Measurements from ENCODE around the gene CHRNB4. TPM values are rescaled to one million over a fixed set of nuclear protein-coding genes. Genes with fewer than 3 reads are reported as not detected.

Gene CHRNB4
- total and polyA plus RNA-seq, 10 donors = 0.07 to 1.1 (median 0.26) TPM

DNA sequence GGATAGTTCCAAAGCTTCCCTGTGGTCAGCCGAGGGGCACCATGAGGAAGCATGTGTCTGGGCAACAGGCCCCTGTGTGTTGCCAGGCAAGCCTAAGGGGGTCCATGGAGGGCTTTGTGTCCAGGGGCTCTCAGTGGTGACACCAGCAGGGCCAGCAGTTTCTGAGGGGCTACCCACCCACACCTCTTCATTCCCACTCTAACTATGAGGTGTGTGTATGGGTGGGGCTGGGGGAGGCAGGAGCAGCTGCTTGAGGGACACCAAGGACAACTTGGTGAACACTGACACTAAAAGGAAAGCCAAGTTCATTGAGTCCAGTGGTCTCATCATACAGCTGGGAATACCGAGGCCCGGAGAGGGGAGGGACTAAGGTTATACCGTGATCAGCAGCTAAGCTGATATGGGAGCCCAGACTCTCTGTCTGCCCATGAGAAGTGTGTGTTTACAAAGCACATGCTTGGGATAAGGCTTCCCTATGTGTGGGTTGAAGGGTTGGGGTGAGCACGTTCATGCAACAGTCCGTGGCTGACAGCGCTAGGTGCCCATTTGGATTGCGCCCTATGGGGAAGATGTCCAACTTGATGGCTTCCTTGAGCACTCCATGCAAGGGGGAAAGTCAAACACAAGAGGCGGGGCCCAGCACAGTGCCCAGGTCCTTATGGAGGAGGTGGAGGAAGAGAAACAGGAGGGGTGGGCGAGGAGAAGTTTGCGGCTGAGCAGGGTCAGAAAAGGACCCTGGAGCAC lies 34.8 kb upstream of the CHRNB4 start:
- Histone ChIP-seq H3K27me3 (replicated peaks in 1 of 7) (no peaks in the 10 kb centered on the region), H3K36me3 (no peaks in the 10 kb centered on the region), H3K9me3 (peaks cover 0 to 5% (median 0%) of the 10 kb centered on the region in 8 donors), H3K27ac (no peak overlapping the region), H3K4me3 (no peak overlapping the region), H3K4me1 (peaks cover 0 to 32% (median 15%) of the 10 kb centered on the region in 6 donors)
- 91 to 96% (median 93%) methylated on average over 11 of the region's 11 CpGs for WGBS, 5 donors
- TF ChIP-seq, protein P1, sequence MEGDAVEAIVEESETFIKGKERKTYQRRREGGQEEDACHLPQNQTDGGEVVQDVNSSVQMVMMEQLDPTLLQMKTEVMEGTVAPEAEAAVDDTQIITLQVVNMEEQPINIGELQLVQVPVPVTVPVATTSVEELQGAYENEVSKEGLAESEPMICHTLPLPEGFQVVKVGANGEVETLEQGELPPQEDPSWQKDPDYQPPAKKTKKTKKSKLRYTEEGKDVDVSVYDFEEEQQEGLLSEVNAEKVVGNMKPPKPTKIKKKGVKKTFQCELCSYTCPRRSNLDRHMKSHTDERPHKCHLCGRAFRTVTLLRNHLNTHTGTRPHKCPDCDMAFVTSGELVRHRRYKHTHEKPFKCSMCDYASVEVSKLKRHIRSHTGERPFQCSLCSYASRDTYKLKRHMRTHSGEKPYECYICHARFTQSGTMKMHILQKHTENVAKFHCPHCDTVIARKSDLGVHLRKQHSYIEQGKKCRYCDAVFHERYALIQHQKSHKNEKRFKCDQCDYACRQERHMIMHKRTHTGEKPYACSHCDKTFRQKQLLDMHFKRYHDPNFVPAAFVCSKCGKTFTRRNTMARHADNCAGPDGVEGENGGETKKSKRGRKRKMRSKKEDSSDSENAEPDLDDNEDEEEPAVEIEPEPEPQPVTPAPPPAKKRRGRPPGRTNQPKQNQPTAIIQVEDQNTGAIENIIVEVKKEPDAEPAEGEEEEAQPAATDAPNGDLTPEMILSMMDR (IDR thresholded peaks at IDR 0.05 in 8 of 11, conservative IDR thresholded peaks at IDR 0.05 in 3 of 11) = no peak
- no peak for TF ChIP-seq POLR2AphosphoS5 (IDR thresholded peaks at IDR 0.05)
- TF ChIP-seq POLR2A (IDR thresholded peaks at IDR 0.05) = no peak
- intact Hi-C loops (cut with DNase I; ENCODE audit: low total_unique reads) = no loop called here
- peak; percentile 52 for DNase-seq

DNA sequence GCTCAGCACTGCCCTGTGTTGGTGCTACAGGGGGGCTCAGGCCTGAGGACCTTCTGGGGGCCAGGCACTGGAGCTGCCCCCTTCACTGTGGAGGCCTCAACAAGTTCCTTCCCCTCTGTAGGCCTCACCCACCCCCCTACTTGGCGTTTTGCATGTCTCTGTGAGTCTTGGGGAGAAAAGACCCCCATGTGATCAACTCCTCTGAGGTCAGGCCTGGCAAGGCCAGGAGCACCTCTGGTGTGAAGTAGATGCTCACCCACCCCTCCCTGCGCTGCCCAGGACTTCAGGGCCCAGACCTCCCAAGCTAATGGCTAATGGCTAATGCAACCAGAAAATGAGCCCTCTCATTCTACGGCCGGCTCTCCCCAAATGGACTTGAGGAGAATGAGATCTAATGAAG lies 34.2 kb upstream of the CHRNB4 start:
- no peaks in the 10 kb centered on the region for H3K36me3 ChIP-seq
- intact Hi-C loops (cut with DNase I; ENCODE audit: low total_unique reads) = no loop called here
- no peak overlapping the region for H3K27ac ChIP-seq
- H3K9me3 ChIP-seq = peaks cover 0 to 5% (median 0%) of the 10 kb centered on the region in 8 donors
- WGBS, 5 donors = 77 to 97% (median 92%) methylated on average over 3 to 4 of the region's 4 CpGs
- peaks cover 0 to 28% (median 15%) of the 10 kb centered on the region in 6 donors for H3K4me1 ChIP-seq
- DNase-seq = no peak
- no peaks in the 10 kb centered on the region for H3K27me3 ChIP-seq (replicated peaks in 1 of 7)
- no peak for TF ChIP-seq POLR2AphosphoS5 (IDR thresholded peaks at IDR 0.05)
- TF ChIP-seq POLR2A (IDR thresholded peaks at IDR 0.05) = no peak
- TF ChIP-seq, protein P1 (IDR thresholded peaks at IDR 0.05 in 8 of 11, conservative IDR thresholded peaks at IDR 0.05 in 3 of 11) = no peak
- no peak overlapping the region for H3K4me3 ChIP-seq

DNA sequence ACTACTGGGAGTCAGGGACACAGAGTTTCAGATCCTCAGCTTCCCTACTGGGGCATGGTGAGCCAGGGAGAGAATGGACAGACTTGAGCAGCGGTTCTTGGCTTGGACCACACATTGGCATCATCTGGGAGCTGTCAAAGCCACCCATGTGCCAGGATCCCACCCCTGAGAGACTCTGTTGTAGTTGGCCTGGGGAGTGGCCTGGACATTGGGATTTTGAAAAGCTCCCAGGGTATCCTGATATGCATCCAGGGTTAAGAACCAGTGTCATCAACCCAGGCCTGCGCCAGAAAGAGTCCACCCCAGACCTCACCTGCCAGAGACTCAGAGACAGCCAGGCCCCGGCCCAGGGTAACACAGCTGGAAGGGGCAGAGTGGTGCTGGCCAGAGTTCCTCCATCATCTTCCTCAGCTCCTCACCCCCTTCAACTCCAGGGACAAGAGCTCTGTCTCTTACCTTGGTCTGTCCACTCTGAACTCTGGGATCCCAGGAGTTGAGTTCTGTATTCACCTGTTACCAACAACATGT lies 33.0 kb upstream of the CHRNB4 start:
- Histone ChIP-seq H3K4me1 (peaks cover 0 to 28% (median 15%) of the 10 kb centered on the region in 6 donors), H3K27me3 (replicated peaks in 1 of 7) (no peaks in the 10 kb centered on the region), H3K27ac (peak overlapping the region in 1 of 8 donors; percentile 18), H3K9me3 (peaks cover 0 to 5% (median 0%) of the 10 kb centered on the region in 8 donors), H3K4me3 (no peak overlapping the region), H3K36me3 (no peaks in the 10 kb centered on the region)
- peak; percentile 34 for DNase-seq
- TF ChIP-seq, protein P1 (IDR thresholded peaks at IDR 0.05 in 8 of 11, conservative IDR thresholded peaks at IDR 0.05 in 3 of 11) = no peak
- intact Hi-C loops (cut with DNase I; ENCODE audit: low total_unique reads) = no loop called here
- 90 to 100% (median 98%) methylated on average over 2 to 3 of the region's 3 CpGs for WGBS, 5 donors

DNA sequence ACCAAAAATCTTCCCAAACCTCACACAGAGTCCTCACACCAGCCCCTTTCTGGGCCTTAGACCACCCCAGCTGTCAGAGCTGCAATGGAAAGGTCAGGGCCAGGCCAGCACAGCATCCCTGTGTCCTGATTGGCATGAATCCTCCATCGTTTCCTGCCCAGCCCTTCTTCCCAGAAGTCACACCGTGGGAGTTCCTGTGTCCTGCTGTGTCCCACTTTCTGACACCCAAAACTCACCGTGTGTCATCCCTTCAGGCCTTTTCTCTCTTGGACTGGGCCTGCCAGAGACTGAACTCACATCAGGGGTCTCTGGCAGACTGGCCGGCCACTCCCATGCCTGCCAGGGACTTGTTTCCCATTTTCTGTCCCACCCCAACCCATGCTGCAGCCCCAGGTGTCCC lies 32.5 kb upstream of the CHRNB4 start:
- Histone ChIP-seq H3K27me3 (replicated peaks in 1 of 7) (no peaks in the 10 kb centered on the region), H3K4me3 (no peak overlapping the region), H3K36me3 (no peaks in the 10 kb centered on the region), H3K27ac (peak overlapping the region in 1 of 8 donors; percentile 18), H3K9me3 (peaks cover 0 to 5% (median 0%) of the 10 kb centered on the region in 8 donors), H3K4me1 (peaks cover 0 to 28% (median 15%) of the 10 kb centered on the region in 6 donors)
- intact Hi-C loops (cut with DNase I; ENCODE audit: low total_unique reads) = no loop called here
- DNase-seq = peak; percentile 56
- WGBS, 5 donors = 56 to 65% (median 61%) methylated on average over 4 of the region's 4 CpGs
- no peak for TF ChIP-seq POLR2A (IDR thresholded peaks at IDR 0.05)
- TF ChIP-seq, protein P1 (IDR thresholded peaks at IDR 0.05 in 8 of 11, conservative IDR thresholded peaks at IDR 0.05 in 3 of 11) = no peak
- TF ChIP-seq POLR2AphosphoS5 (IDR thresholded peaks at IDR 0.05) = peak in 1 of 3 donors; percentile 25

All from spleen (tissue), 11 donors.